NCI-H748 (cell line): ENCODE results near the gene ETFB.
"Not testable (repeated sequence)": the region's sequence is repeated elsewhere in the genome, so short reads cannot be mapped to it uniquely, and the experiment has no call there.

Source experiments
- DNase-seq: peaks from one replicate; lab custom pipeline; 2025; ENCODE audit not compliant: unreplicated experiment; lab: John Stamatoyannopoulos, UW

ETFB gene

DNA sequence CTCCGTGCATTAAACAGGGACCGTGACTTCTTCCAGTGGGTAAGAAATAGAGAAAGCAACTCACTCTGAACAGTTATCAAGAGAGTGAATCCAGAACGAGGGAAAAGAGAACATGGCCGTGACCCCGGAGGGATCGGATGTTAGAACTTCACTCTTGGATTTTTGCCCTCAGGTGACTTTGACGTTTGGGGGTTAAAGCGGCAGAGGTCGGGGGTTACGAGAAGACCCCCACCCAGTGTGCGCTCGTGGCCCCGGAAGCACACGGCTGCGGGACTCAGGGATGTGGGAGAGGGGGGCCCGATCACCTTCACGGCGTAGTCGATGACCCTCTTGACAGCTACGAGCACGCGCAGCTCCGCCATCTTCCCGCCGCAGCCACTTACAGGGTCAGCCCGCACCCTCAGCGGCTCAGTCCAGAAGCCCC, at the start of gene ETFB:
TSS of gene ETFB (minus strand) at position 424 of the 424 bp plus-strand sequence. CDS start at position 362, 62 bp downstream.
- DNase-seq, result no peak

DNA sequence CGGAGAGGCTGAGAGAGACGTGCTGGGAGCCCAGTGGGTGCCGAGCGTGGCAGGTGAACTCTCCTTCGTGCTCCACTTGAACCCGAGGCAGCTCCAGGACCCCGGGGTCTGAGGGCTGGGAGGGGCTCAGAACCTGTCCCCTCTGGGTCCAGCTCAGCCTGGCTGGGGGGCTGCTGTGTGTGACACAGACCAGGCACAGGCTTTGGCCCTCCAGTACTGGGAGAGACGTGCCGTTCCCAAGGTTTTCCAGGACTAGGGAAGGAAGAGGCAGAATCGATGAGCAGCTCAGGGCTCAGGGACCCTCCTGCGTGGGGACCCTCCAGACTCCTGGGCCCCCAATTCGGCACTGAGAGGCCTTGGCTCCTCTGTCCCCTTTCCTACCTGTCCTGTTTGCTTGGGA, 49.0 kb upstream of the ETFB start:
- no peak for DNase-seq

GRCh38 chr19:51410950-51411748, 45.0 kb upstream of the ETFB start:
- no peak for DNase-seq

DNA sequence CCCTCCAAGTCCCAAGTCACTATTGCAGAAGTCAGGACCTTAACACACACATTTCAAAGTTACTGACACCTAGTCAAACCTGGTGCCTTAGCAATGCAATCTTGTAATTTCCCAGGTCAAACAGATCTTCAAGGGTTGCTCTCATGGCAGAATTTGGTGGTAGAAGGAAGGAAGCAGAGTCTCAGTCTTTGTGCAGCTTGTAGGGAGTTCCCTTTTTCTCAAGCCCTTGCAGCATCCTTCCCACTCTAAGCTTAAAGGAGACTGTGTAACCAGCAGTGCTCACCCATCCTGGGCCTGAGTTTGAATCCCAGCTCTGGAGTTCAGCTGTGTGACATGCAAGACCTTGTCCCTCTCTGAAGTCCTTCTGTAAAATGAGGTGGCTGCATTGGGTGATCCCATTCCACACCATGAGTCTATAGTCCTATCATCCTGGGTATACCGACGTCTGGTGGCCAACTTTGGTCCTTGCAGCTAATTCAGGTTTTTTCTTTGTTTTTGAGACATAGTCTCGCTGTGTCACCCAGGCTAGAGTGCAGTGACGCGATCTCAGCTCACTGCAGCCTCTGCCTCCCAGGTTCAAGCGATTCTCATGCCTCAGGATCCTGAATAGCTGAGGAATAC, 41.4 kb upstream of the ETFB start:
- no peak for DNase-seq

GRCh38 chr19:51402117-51402516, 35.9 kb upstream of the ETFB start:
- DNase-seq, result no peak

- not testable (repeated sequence) for DNase-seq
These were observed 33.7 kb upstream of the ETFB start for GRCh38 chr19:51399936-51400335.

- no peak for DNase-seq
These were observed 33.0 kb upstream of the ETFB start for GRCh38 chr19:51399231-51399630.

DNA sequence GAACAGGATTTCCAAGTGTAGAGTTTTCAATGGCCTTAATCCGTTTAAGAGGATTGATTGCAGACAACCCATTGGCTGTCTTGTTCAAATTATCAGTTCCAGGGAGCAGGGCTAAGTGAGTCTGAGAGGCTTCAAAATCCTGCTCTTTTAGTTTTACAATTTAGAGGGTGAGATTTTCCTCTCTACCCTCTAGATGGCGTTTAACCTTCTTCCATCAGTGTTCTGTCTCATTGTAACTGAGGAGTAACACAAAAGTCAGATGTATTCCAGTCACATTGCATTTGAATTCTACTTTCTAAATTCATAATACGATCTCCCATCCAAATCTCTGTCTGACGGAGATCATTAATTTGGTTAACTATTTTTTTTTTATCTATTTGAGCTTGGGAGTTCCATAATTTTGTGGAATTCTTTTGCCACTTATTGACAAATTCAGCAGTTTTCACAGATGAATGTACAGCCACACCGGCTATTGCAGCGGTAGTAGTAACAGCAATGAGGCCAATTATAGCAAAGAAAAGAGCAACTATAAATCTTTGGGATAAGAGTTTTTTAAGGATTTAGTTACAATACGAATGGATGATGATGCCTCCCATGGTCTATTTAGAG, 32.0 kb upstream of the ETFB start:
- DNase-seq, result peak; percentile 11

- not testable (repeated sequence) for DNase-seq
These were observed 31.3 kb upstream of the ETFB start for GRCh38 chr19:51397453-51397852.

GRCh38 chr19:51396175-51396574, 30.0 kb upstream of the ETFB start:
- no peak for DNase-seq

DNA sequence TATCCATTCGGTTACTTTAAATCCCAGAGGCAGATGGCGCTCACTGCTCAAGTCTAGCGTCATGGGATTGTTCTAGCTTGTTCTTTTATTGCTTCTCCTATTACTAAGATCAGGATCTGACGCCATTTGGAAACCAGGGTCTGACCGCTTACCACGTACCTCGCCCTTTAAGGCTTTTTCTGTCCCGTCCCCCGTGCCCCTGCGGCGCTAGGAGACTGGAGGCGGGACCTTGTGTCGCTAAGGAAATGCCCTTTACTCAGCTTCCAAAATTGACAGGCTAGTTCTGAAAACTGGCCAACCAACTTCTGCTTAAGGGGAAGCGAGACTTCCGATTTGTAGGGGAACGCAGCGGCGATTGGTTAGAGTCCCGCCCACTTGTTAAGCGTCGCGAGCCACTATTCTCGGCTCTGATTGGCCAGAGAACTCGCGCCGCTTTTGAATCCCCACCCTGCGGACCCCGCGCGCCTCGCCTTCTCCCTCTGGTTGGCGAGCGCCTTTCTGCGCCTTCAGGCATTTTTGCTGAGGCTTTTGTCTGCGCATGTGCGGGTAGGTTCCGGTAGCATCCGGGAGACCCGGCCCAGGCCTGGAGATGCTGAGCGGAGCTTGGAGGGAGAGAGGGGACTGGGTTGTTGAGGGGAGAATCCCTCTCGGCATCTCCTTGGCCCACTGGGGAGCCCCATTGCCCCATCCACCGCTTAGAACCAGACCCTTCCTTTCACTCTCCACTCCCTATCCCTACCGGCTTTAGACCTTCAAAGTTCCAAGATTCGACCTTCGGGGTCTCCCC, 28.1 kb upstream of the ETFB start:
- DNase-seq, result peak; percentile 97

- DNase-seq, result no peak
These were observed 26.5 kb upstream of the ETFB start for GRCh38 chr19:51392701-51393100.

DNA sequence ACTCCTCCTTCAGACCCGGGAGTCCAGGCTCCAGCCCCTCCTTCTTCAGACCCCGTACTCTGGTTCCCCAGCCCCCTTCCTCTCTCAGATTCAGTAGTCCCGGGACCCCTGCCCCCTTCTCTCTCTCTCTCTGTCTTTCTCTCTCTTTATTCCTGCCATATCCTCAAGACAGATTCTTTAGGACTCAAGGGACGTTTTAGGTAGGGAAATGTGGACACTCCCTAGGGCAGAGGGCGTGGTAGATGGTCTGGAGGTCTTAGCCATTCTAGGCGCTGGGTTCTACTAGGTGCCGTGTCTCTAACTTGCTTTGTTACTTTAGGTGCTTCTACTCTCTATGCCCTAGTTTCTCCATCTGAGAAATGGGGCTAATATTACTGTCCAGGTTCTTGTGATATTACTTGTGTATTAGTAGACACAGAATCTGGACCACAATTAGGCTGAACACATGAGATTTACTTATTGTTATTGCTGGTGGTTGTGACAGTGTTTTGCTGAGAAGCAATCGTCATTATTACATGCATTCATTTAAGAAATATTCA, 25.0 kb upstream of the ETFB start:
- no peak for DNase-seq

GRCh38 chr19:51389143-51389542, 23.0 kb upstream of the ETFB start:
- no peak for DNase-seq

GRCh38 chr19:51387924-51388389, 21.8 kb upstream of the ETFB start, which contains the start of gene LIM2:
Gene LIM2 (minus strand): TSS chr19:51387974. CDS start chr19:51387443, 531 bp downstream.
- no peak for DNase-seq

DNA sequence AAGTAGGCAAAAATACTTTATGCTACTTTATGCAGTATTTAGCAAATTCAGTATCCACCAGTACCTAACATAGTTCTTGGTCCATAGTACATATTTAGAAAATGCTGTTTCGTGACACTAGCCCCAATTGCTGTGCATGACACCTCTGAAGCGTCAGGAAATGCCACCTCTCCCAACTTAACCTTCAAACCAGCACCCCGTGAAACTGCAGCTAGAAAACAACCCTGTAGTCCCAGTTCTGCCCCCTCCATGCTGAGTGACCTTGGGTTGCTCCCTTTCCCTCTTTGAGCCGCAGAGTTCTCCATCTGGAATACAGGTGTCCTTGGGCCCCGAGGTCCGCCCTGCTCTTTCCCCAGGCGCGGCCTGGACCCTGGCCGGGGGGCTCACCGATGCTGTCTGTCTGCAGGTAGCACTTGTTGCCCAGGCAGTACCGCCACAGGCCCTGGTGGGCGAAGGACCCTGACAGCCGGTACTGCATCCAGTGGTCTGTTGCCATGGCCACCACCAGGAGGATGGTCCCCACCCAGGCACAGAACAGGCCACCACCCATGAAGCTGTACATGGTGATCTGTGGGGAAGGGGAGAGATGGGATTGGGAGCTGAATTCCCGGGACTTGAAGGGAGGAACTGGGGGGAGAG, 20.8 kb upstream of the ETFB start:
- no peak for DNase-seq

GRCh38 chr19:51382004-51382403, 15.8 kb upstream of the ETFB start:
- DNase-seq, result no peak

- DNase-seq, result no peak
These were observed 14.2 kb upstream of the ETFB start for GRCh38 chr19:51380379-51380778.

DNA sequence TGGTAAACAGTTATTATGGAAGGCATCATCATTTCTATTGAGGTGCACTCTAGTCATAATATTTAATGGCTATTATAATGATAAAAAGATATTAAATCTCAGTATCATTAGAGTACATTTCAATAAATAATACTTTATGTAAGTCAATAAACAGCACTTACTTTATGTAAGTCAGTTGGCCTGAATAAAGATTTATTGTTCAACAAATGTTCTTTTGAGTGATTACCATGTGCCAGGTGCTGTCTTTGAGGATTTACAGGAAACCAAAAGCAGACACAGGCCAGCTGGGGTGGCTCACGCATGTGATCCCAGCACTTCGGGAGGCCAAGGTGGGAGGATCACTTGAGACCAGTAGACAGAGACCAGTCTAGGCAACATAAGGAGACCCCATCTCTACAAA, 11.2 kb upstream of the ETFB start:
- DNase-seq, result no peak

- no peak for DNase-seq
These were observed 9.5 kb upstream of the ETFB start for GRCh38 chr19:51375504-51376221.
